GM12872 (cell line): Measurements from ENCODE around the gene HES1.

ENCODE experiments used
- CTCF ChIP-seq: IDR thresholded peaks from 3 replicates; pipeline ENCODE4 v1.5.1; 2011; ENCODE audit warnings: low read depth, mild to moderate bottlenecking, low read length, moderate library complexity; ENCODE audit not compliant: insufficient read depth

HES1 gene

DNA sequence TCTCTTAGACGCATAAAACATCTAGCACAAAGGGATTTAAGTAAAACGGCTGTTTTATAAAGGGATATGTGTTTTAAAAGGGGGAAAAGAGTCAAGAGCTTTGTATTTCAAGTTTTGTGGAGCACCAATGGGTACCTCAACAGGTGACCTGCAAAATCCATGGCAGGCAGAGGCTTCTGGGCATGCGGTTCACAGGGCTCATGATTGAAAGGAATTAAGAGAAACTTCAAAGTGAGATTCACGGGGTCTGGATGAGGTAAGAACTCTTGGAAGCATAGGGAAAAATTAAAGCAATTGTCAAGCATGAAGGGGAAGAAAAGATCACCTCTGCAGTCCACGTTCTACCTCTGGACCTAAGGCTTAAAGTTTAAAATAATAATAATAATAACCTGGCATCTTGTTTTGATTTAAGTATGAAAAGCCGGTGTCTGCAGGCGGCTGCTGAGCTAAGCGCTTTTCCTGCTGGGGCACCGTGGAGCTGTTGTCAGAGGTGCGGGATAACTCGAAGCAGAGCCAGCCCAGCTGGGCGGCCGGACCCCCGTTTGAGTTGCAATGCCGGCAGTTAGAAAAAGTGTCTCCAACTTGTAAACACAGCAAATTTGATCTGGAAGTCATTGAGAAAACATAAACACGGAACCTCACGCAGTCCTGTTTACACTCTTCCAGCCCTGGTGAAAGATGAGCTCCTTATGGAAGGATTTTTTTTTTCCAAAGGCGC, 40.5 kb downstream of the HES1 start:
- TF ChIP-seq CTCF, result no peak

DNA sequence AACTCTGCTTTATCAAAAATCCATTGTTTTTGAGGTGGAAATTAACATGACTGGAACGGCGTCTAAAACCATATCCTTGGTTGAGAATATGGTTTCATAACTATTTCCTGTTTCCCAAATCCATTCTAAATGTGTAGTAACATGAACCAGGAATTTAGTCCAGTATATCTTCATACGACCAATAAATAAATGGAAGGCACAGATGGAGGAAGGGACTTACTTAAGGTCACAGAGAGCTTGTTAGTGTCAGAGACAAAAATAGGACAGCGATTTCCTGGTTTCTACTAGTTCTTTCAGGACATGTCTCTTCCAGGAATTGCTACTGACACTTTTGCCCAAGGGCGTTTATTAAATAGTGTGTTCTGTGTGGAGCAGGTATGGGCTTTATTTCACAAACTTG, 41.2 kb downstream of the HES1 start:
- TF ChIP-seq CTCF, result no peak

GRCh38 chr3:194178128-194178527, 42.2 kb downstream of the HES1 start:
- no peak for TF ChIP-seq CTCF

- TF ChIP-seq CTCF, result no peak
Observed at GRCh38 chr3:194178669-194179068, 42.7 kb downstream of the HES1 start.

DNA sequence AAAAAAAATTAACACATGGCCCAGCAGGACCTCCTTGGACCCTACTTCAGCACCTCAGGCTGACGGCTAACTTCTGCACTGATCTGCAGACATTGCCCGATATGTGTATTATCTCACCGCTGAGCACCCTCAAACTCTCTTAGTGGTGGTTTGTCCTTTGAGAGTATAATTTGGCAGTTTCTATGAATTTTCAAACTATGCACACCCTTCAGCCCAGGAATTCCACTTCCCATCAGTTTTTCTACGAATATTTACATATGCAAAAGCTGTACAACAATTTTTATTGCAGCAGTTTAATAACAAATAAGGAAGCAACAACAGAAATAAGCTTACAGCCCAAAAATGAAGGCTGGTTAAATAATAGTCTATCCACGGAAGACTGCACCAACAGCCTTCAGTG, 44.6 kb downstream of the HES1 start:
- TF ChIP-seq CTCF, result no peak

GRCh38 chr3:194181612-194182529, 45.9 kb downstream of the HES1 start:
- no peak for TF ChIP-seq CTCF

DNA sequence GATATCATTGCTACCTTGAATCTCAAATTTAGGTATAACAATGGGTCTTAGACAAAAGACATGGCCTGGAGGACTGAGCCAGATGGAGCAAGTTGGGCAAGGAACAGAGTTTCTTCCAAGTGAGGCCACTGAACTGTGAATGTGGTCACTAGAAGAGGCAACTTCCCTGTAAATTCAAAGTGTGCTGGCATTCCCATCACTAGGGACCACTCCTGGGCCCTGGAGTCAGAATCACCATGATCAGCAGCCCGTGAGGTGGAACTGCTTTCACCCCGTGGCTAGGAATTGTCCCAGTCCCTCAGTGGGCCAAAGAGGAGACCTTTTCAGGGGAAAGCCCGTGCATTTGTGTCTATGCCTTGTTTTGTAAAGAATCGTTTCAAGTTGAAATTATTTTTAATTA, 47.3 kb downstream of the HES1 start:
- TF ChIP-seq CTCF, result no peak
